Astrocyte (in vitro differentiated cells and primary cell): ENCODE data around the gene UBE2QL1. TPM values are rescaled to one million over a fixed set of nuclear protein-coding genes. Genes with fewer than 3 reads are reported as not detected.

Experiments used
- DNase-seq: peaks from one replicate; pipeline ENCODE4 v3.0.0-alpha.2; 2010; ENCODE audit warnings: low read depth
- FAIRE-seq: peaks from 2 replicates; lab custom pipeline; 2011; peaks lifted over from hg19 to GRCh38; lab: Jason Lieb, UNC
- H2AFZ ChIP-seq: 2 replicates; pipeline ENCODE4 v1.6.0; 2012; ENCODE audit warnings: low read depth, low read length, inconsistent platforms
- H3K27ac ChIP-seq: 2 replicates; pipeline ENCODE4 v1.5.1; 2011; ENCODE audit warnings: low read depth, low read length, inconsistent platforms
- H3K27me3 ChIP-seq: 2 replicates; pipeline ENCODE4 v1.6.0; 2011; ENCODE audit warnings: low read length, inconsistent platforms; ENCODE audit not compliant: insufficient read depth
- H3K36me3 ChIP-seq: 2 replicates; pipeline ENCODE4 v1.5.1; 2011; ENCODE audit warnings: low read length, inconsistent platforms; ENCODE audit not compliant: insufficient read depth
- H3K4me1 ChIP-seq: 2 replicates; pipeline ENCODE4 v1.5.1; 2011; ENCODE audit warnings: low read length, inconsistent platforms; ENCODE audit not compliant: insufficient read depth
- H3K4me2 ChIP-seq: 2 replicates; pipeline ENCODE4 v1.6.0; 2012; ENCODE audit warnings: low read length, inconsistent platforms
- H3K4me3 ChIP-seq: 2 replicates; pipeline ENCODE4 v1.5.1; 2011; ENCODE audit warnings: low read depth, mild to moderate bottlenecking, low read length, inconsistent platforms; ENCODE audit not compliant: insufficient read depth
- H3K79me2 ChIP-seq: 2 replicates; pipeline ENCODE4 v1.6.0; 2012; ENCODE audit warnings: mild to moderate bottlenecking, low read length, inconsistent platforms; ENCODE audit not compliant: insufficient read depth
- H3K9ac ChIP-seq: 2 replicates; pipeline ENCODE4 v1.6.0; 2012; ENCODE audit warnings: mild to moderate bottlenecking, low read length, inconsistent platforms
- H3K9me3 ChIP-seq: 2 replicates; pipeline ENCODE4 v1.5.1; 2012; ENCODE audit warnings: low read depth, mild to moderate bottlenecking, low read length, inconsistent platforms; ENCODE audit not compliant: insufficient read depth
- H4K20me1 ChIP-seq: 2 replicates; pipeline ENCODE4 v1.6.0; 2012; ENCODE audit warnings: low read length, inconsistent platforms; ENCODE audit not compliant: insufficient read depth
- H3K27ac Mint-ChIP-seq: one replicate; pipeline ENCODE4 v1.8.0; 2021; ENCODE audit warnings: mild to moderate bottlenecking, mixed read lengths; ENCODE audit not compliant: unreplicated experiment
- H3K27me3 Mint-ChIP-seq: one replicate; pipeline ENCODE4 v1.8.0; 2021; ENCODE audit warnings: low read depth, mixed read lengths; ENCODE audit not compliant: unreplicated experiment
- H3K36me3 Mint-ChIP-seq: one replicate; pipeline ENCODE4 v1.8.0; 2021; ENCODE audit warnings: low read depth, mixed read lengths; ENCODE audit not compliant: unreplicated experiment
- H3K4me1 Mint-ChIP-seq: one replicate; pipeline ENCODE4 v1.8.0; 2021; ENCODE audit warnings: low read depth, mixed read lengths; ENCODE audit not compliant: unreplicated experiment
- H3K4me3 Mint-ChIP-seq: one replicate; pipeline ENCODE4 v1.8.0; 2021; ENCODE audit warnings: mild to moderate bottlenecking, moderate library complexity, mixed read lengths; ENCODE audit not compliant: unreplicated experiment
- H3K9me3 Mint-ChIP-seq: one replicate; pipeline ENCODE4 v1.8.0; 2021; ENCODE audit warnings: mild to moderate bottlenecking, mixed read lengths; ENCODE audit not compliant: unreplicated experiment
- EZH2 ChIP-seq: IDR thresholded peaks from 2 replicates; pipeline ENCODE4 v1.6.1; 2012; ENCODE audit warnings: mild to moderate bottlenecking, low read length, inconsistent platforms; ENCODE audit not compliant: insufficient read depth
- total RNA-seq: library from RNA; stranded (reverse); gene quantifications from 2 replicates; pipeline ENCODE4 v1.2.1, GENCODE V29; 2021
- TF ChIP-seq, protein P1 (sequence below): IDR thresholded peaks from 2 replicates; pipeline ENCODE4 v1.5.1; 2011; ENCODE audit warnings: low read depth, mild to moderate bottlenecking, inconsistent platforms, low read length, moderate library complexity; ENCODE audit not compliant: insufficient read depth

The UBE2QL1 gene
- total RNA-seq, 1 donor from 2014 or later, result 0.50 TPM

- TF ChIP-seq, protein P1, sequence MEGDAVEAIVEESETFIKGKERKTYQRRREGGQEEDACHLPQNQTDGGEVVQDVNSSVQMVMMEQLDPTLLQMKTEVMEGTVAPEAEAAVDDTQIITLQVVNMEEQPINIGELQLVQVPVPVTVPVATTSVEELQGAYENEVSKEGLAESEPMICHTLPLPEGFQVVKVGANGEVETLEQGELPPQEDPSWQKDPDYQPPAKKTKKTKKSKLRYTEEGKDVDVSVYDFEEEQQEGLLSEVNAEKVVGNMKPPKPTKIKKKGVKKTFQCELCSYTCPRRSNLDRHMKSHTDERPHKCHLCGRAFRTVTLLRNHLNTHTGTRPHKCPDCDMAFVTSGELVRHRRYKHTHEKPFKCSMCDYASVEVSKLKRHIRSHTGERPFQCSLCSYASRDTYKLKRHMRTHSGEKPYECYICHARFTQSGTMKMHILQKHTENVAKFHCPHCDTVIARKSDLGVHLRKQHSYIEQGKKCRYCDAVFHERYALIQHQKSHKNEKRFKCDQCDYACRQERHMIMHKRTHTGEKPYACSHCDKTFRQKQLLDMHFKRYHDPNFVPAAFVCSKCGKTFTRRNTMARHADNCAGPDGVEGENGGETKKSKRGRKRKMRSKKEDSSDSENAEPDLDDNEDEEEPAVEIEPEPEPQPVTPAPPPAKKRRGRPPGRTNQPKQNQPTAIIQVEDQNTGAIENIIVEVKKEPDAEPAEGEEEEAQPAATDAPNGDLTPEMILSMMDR, result no peak
- no peak for TF ChIP-seq EZH2
- no peak overlapping the region for H3K4me3 ChIP-seq
- H2AFZ ChIP-seq, result no peak overlapping the region
- no peak for FAIRE-seq
- Mint-ChIP-seq H3K9me3 (peaks cover 4% of the 10 kb centered on the region), H3K27me3 (peaks cover 36% of the 10 kb centered on the region), H3K4me3 (no peak overlapping the region), H3K27ac (no peak overlapping the region), H3K36me3 (no peaks in the 10 kb centered on the region), H3K4me1 (peaks cover 4% of the 10 kb centered on the region)
- no peak overlapping the region for H3K27ac ChIP-seq
- H3K9me3 ChIP-seq, result peaks cover 2% of the 10 kb centered on the region
- no peak overlapping the region for H3K4me2 ChIP-seq
- H3K36me3 ChIP-seq, result no peaks in the 10 kb centered on the region
- no peaks in the 10 kb centered on the region for H3K27me3 ChIP-seq
- DNase-seq, result no peak
- no peaks in the 10 kb centered on the region for H3K79me2 ChIP-seq
- H4K20me1 ChIP-seq, result no peaks in the 10 kb centered on the region
- H3K4me1 ChIP-seq, result no peaks in the 10 kb centered on the region
- H3K9ac ChIP-seq, result no peak overlapping the region
These were observed 92.8 kb downstream of the UBE2QL1 start for GRCh38 chr5:6541256-6542013.

DNA sequence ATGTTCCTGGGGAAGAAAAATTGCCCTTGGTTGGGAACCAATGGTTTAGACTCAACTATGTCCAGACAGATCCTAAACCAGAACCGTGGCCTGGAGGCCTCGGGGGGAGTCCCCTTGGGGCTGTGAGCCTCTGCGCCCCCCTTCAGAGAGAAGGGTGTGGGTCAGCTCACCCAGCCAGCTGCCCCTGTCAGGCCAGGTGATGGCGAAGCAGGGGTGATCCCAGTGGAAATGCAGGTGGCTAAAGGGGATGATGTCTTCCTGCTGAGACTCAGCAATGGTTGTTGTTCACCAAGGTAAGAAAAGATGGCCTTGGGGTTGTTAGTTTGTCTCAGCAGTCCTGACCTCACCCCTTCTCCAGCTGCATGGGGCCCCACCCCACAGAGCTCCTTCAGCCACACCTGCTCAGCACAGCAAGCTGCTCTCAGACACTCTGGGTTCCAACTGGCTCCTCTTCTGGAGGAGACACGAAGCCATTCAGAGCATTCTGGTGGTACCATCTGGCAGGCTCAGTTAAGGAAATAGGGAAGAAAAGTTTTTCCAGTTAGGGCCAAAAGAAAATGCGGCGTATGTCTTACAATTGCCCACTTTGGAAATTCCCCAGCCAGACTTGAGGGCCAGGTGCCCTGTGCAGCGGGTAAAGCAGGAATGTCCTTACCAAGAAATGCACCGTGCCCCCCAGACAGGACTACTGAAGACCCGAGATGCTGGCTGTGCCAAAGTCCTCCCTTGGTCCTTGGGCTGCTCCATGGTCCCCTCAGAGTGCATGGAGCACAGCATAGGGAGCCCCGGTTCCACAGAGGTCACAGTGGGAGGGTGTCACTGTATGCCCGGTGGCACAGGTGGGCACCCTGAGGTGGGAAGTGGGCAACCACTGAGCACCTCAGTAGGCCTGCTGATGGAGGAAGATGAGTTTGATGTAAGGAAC, 94.0 kb downstream of the UBE2QL1 start:
- H3K9me3 ChIP-seq, result peaks cover 2% of the 10 kb centered on the region
- H3K36me3 ChIP-seq, result no peaks in the 10 kb centered on the region
- H3K4me3 Mint-ChIP-seq, result no peak overlapping the region
- no peaks in the 10 kb centered on the region for H3K79me2 ChIP-seq
- H3K27me3 Mint-ChIP-seq, result peaks cover 40% of the 10 kb centered on the region
- peaks cover 4% of the 10 kb centered on the region for H3K4me1 Mint-ChIP-seq
- no peaks in the 10 kb centered on the region for H4K20me1 ChIP-seq
- no peaks in the 10 kb centered on the region for H3K4me1 ChIP-seq
- TF ChIP-seq, protein P1, result no peak
- TF ChIP-seq EZH2, result no peak
- no peak overlapping the region for H3K27ac Mint-ChIP-seq
- no peak overlapping the region for H3K4me3 ChIP-seq
- H3K36me3 Mint-ChIP-seq, result no peaks in the 10 kb centered on the region
- H3K9ac ChIP-seq, result no peak overlapping the region
- no peak for DNase-seq
- FAIRE-seq, result no peak
- H2AFZ ChIP-seq, result no peak overlapping the region
- no peak overlapping the region for H3K27ac ChIP-seq
- peaks cover 6% of the 10 kb centered on the region for H3K9me3 Mint-ChIP-seq
- H3K27me3 ChIP-seq, result no peaks in the 10 kb centered on the region
- H3K4me2 ChIP-seq, result no peak overlapping the region
